HL-60 (cell line): ENCODE results near the gene JPH3.

ENCODE experiments used
- DNase-seq, 2 experiments: peaks; one replicate each; pipeline ENCODE4 v3.0.0-alpha.2; 2010 to 2020; ENCODE audit warnings: low read depth in 1 of 2, low spot score in 1 of 2
- H3K27ac ChIP-seq: fragments of 250-450 bp; sonication (Bioruptor Pico); replicated peaks from 2 replicates; pipeline ENCODE4 v1.5.1; 2020; ENCODE audit warnings: mild to moderate bottlenecking, moderate library complexity
- H3K27me3 ChIP-seq: fragments of 250-450 bp; sonication (Bioruptor Pico); 2 replicates; pipeline ENCODE4 v1.5.1; 2021; ENCODE audit warnings: mild to moderate bottlenecking, moderate library complexity; ENCODE audit not compliant: insufficient read depth, poor library complexity, severe bottlenecking
- H3K4me3 ChIP-seq: replicated peaks from 2 replicates; pipeline ENCODE4 v1.5.1; 2011; ENCODE audit warnings: mild to moderate bottlenecking, control low read depth, low read length; ENCODE audit not compliant: insufficient read depth
- GABPA ChIP-seq: IDR thresholded peaks from 2 replicates; pipeline ENCODE4 v1.6.1; 2012; ENCODE audit warnings: low read depth
- POLR2AphosphoS5 ChIP-seq: IDR thresholded peaks from 2 replicates; pipeline ENCODE4 v1.6.1; 2012; ENCODE audit warnings: low read depth
- SPI1 ChIP-seq: IDR thresholded peaks from 2 replicates; pipeline ENCODE4 v1.6.1; 2012; ENCODE audit warnings: low read depth, mild to moderate bottlenecking, borderline replicate concordance
- TF ChIP-seq, protein P1 (sequence below): IDR thresholded peaks from one replicate; pipeline ENCODE4 v1.5.1; 2011; ENCODE audit warnings: low read length, control low read depth, inconsistent platforms; ENCODE audit not compliant: insufficient read depth
- TF ChIP-seq, protein P2 (sequence below): IDR thresholded peaks from 2 replicates; pipeline ENCODE4 v1.6.1; 2012; ENCODE audit warnings: low read depth; ENCODE audit not compliant: insufficient replicate concordance

Gene JPH3

DNA sequence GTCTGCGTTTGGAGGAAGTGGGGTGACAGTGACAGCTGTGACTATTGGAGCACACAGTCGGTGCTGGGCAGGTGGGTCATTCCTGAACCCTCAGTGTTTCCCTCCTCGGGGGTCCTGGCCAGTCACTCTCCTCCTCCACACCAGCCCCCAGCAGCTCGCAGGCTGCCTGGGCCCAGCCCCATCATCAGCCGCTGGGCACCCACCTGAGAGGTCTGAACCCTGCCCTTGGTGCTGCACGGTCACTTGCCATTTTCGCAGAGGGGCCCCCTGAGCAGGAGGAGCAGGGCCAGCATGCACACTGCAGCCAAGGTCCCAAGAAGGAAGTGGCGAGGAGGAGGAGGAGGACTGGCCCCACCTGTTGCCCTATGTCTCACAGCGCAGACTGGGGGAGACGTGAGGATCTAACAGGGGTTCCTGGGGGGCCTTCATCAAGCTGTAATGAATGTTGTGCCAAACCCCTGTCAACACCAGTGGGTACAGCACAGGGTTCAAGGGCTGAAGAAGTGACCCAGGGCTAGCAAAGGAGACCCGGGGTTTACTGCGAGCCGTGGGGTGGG is 23.0 kb downstream of the JPH3 start:
- TF ChIP-seq, protein P1, sequence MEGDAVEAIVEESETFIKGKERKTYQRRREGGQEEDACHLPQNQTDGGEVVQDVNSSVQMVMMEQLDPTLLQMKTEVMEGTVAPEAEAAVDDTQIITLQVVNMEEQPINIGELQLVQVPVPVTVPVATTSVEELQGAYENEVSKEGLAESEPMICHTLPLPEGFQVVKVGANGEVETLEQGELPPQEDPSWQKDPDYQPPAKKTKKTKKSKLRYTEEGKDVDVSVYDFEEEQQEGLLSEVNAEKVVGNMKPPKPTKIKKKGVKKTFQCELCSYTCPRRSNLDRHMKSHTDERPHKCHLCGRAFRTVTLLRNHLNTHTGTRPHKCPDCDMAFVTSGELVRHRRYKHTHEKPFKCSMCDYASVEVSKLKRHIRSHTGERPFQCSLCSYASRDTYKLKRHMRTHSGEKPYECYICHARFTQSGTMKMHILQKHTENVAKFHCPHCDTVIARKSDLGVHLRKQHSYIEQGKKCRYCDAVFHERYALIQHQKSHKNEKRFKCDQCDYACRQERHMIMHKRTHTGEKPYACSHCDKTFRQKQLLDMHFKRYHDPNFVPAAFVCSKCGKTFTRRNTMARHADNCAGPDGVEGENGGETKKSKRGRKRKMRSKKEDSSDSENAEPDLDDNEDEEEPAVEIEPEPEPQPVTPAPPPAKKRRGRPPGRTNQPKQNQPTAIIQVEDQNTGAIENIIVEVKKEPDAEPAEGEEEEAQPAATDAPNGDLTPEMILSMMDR = no peak
- TF ChIP-seq, protein P2, sequence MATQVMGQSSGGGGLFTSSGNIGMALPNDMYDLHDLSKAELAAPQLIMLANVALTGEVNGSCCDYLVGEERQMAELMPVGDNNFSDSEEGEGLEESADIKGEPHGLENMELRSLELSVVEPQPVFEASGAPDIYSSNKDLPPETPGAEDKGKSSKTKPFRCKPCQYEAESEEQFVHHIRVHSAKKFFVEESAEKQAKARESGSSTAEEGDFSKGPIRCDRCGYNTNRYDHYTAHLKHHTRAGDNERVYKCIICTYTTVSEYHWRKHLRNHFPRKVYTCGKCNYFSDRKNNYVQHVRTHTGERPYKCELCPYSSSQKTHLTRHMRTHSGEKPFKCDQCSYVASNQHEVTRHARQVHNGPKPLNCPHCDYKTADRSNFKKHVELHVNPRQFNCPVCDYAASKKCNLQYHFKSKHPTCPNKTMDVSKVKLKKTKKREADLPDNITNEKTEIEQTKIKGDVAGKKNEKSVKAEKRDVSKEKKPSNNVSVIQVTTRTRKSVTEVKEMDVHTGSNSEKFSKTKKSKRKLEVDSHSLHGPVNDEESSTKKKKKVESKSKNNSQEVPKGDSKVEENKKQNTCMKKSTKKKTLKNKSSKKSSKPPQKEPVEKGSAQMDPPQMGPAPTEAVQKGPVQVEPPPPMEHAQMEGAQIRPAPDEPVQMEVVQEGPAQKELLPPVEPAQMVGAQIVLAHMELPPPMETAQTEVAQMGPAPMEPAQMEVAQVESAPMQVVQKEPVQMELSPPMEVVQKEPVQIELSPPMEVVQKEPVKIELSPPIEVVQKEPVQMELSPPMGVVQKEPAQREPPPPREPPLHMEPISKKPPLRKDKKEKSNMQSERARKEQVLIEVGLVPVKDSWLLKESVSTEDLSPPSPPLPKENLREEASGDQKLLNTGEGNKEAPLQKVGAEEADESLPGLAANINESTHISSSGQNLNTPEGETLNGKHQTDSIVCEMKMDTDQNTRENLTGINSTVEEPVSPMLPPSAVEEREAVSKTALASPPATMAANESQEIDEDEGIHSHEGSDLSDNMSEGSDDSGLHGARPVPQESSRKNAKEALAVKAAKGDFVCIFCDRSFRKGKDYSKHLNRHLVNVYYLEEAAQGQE = no peak
- no peak for TF ChIP-seq POLR2AphosphoS5
- TF ChIP-seq GABPA = no peak
- TF ChIP-seq SPI1 = no peak
- no peaks in the 10 kb centered on the region for H3K27me3 ChIP-seq
- DNase-seq = no peak
- no peak overlapping the region for H3K27ac ChIP-seq
- H3K4me3 ChIP-seq = no peak overlapping the region

DNA sequence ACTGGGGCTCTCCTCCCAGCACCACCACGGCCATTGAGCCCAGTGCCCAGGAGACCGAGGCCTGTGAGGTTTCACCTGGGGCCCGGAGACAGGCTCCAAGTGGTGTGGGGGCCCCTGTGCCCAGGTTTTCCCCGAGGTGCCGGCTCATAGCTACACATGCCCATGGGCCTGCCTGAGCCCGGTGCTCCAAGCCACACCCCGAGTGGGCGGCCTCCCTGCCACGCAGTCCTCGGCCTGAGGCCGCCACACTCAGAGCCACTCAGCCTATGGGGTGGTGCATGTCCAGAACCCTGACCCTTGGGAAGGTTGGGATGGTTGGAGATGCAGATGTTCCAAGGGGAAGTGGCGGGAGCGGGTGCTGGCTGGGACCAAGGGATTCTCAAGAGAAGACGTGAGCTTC is 24.1 kb downstream of the JPH3 start:
- Histone ChIP-seq H3K4me3 (no peak overlapping the region), H3K27ac (no peak overlapping the region), H3K27me3 (no peaks in the 10 kb centered on the region)
- no peak for DNase-seq
- TF ChIP-seq POLR2AphosphoS5 (no peak), SPI1 (no peak), GABPA (no peak)
- TF ChIP-seq, protein P2 = no peak
- TF ChIP-seq, protein P1 = no peak

DNA sequence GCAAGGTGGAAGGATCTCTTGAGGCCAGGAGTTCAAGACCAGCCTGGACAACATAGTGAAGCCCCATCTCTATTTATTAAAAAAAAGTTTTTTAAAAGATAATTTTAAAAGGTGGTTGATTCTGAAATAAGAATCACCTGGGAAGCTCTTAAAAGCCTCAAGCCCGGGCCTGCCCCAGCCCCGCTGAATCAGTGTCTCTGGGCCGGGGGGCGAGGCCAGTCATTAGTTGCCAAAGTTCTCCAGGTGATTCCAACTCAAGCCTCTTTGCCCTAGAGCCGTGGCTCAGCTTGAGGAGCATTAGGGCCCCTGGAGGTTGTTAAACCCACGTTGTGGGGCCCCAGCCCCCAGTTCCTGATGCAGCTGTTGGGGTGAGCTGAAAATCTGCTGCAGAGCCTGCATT is 24.6 kb downstream of the JPH3 start:
- Histone ChIP-seq H3K4me3 (no peak overlapping the region), H3K27me3 (no peaks in the 10 kb centered on the region), H3K27ac (no peak overlapping the region)
- no peak for DNase-seq
- TF ChIP-seq, protein P1 = no peak
- TF ChIP-seq SPI1 (no peak), POLR2AphosphoS5 (no peak), GABPA (no peak)
- TF ChIP-seq, protein P2 = no peak
